Jurkat, Clone E6-1 (cell line): Measurements from ENCODE around the gene GINS2.

Experiments used
- DNase-seq: peaks from one replicate; pipeline ENCODE4 v3.0.0-alpha.2; 2011; ENCODE audit warnings: low read depth, low spot score
- H3K4me3 ChIP-seq: 2 replicates; pipeline ENCODE4 v1.5.1; 2011; ENCODE audit warnings: mild to moderate bottlenecking, low read length, control low read depth, moderate library complexity

Gene GINS2

DNA sequence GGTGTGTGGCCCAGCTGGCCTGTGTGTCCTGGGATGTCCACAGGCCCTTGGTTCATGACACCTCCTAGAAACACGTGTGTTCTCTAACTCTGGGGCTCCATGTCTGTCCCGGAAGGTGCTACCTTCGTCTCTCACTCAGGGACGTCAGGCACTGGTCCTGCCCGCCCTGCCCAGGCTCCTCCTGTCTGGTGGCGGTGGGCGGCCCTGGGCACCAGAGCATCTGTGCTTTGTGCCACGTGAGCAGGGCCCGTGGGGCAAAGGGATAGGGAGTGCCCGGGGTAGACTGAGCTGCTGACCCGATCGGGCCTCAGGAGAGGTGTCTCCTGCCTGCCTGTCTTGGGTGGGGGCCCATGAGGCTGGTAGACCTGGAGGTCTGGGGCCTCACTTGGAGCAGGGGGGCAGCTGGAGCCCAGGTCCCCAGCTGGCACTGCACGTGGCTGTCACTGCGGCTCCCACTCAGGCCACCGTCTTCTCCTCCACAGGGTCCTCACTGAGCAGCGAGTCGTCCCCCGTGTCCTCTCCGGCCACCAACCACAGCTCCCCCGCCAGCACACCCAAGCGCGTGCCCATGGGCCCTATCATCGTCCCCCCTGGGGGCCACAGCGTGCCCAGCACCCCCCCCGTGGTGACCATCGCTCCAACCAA lies 40.6 kb downstream of the GINS2 start:
- no peak for DNase-seq

DNA sequence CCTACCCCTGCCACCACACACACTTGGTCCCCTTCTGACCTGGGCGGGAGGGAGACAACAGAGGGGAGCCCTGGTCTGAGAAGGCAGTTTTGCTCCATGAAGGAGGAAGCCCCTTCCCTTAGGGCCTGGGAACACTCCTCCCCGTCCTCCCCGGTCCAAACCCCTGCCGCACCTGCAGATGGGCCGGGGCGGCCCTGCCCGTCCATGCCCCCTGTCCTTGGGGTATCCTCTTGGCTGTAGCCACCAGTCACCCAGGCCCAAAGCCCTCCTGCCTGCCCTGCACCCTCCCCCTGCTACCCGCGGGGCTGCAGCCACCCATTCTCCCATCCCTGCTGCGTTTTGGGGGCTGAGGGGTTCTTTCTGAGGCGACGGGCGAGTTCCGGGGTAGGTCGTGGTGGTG lies 41.8 kb downstream of the GINS2 start:
- no peak for DNase-seq
- H3K4me3 ChIP-seq = no peak overlapping the region

More for the DNA sequence above, 40.6 kb downstream of the GINS2 start:
- no peak overlapping the region for H3K4me3 ChIP-seq

DNA sequence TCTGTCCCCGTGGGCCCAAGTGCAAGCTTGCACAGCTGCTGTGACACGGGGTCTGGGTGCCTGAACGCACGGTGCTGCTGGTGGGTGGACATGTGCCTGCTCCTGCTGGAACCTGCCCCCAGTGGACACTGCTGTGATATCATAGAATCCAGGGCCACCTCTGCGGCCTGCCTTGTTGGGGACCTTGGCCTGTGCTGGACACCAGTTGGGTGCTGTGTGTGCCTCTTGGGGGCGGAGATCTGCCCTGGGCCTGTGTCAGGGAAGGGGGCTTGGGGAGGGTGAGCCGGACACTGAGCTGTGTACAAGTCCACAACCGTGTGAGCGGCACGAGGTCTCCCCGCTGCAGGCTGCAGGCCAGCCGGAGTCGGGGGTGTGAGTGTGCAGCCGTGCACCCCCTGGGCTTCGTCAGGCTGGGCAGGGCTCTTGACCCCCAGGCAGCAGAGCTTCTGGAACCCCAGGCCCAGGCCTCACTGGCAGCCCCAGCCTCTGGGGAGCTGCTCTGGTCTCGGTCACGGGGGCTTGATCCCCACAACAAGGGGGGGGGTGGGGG lies 42.3 kb downstream of the GINS2 start:
- no peak for DNase-seq
- H3K4me3 ChIP-seq = no peak overlapping the region

DNA sequence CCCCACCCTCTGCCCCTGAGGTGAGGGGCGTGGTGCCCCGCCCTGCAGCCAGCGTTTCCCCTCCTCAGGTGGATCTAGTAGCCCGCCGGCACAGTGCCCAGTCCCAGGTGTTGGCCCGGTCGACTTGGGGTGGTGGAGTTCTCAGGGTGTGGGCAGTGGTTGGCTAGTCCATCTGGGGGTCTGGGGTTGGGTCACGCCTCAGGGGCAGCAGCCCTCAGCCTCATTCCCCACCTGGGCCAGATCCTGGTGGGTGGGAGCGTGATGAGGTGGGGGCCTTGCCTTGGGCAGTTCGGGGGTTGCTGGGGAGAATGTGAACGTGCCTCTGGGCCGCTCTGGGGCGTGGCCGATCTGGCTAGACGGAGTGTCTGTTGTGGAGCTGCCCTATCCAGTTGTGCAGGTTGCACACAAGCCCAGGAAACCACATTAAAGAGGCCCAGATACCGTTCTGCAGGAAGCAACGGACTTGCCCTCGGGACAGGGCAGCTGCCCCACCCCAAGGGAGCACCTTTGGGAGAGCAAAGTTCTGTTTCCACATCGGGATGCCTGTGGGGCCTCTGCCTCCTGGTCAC lies 43.6 kb downstream of the GINS2 start:
- no peak for DNase-seq
- H3K4me3 ChIP-seq = no peak overlapping the region

DNA sequence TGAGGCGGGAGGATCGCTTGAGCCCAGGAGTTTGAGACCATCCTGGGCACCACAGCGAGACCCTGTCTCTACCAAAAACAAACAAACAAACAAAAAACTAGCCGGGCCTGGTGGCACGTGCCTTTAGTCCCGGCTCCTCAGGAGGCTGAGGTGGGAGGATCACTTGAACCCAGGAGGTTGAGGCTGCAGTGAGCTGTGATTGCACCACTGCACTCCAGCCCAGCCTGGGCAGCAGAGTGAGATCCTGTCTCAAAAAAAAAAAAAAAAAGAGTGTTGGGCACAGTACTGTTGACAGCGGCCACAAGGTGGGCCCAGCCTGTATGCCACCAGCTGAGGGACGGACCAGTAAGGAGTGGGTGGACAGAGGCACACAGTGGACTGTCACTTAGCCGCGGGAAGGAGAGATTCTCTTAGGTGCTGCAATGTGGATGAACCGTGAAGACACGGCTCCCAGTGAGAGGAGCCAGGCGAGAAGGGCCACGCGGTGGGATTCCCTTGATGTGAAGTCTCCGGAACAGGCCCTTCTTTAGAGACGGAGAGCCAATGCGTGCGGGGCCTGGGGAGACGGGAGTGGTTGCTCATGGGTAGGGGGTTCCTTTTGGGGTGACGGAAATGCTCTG lies 44.6 kb downstream of the GINS2 start:
- no peak for DNase-seq
- H3K4me3 ChIP-seq = no peak overlapping the region

DNA sequence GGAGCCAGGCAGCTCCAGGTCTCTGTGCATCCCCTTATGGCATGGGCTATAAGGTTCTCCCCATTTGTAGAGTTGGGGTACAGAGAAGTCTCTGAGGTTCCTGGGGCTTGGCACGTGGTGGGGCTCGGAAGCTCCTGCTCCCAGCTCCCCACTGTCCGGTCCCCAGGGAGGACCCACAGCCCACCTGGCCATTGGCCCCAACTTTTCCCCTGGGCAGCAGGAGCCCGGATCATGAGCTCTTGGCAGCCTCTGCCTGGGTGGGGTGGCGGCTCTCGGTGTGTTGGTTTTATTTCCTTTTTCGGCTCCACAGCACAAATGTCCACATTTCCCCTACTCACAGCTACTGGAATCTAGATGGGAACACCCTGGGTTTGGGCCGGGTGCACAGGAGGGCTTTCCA lies 45.1 kb downstream of the GINS2 start:
- no peak for DNase-seq

DNA sequence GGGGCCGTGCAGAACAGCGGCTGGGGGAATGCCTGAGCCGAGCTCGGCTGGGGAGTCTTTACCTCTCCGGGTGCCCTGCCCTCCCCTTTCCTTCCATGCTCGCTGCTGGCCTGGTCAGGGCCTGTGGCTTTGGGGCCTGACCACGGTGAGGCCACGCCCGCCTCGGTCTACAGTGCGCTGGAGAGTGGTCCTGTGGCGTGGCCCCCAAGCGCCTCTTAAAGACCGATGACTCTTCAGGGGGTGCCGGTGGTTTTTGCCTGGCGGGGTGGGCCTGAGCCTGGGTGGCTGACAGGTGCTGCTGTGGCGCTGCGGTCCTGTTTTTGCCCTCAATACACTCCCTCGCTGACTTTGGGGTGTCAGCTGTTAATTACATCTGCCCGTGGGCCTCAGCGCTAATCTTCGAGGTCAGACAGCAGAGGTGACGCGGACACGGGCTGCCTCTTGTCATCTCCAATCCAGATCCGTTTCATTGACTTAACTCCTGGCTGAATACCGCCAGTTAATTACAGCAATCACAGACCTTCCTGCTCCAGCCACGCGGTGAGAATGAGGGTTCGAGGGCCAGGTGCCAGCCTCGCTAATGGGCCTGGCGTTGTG lies 45.9 kb downstream of the GINS2 start:
- H3K4me3 ChIP-seq = no peak overlapping the region
- DNase-seq = no peak

More for the DNA sequence above, 45.1 kb downstream of the GINS2 start:
- H3K4me3 ChIP-seq = no peak overlapping the region

DNA sequence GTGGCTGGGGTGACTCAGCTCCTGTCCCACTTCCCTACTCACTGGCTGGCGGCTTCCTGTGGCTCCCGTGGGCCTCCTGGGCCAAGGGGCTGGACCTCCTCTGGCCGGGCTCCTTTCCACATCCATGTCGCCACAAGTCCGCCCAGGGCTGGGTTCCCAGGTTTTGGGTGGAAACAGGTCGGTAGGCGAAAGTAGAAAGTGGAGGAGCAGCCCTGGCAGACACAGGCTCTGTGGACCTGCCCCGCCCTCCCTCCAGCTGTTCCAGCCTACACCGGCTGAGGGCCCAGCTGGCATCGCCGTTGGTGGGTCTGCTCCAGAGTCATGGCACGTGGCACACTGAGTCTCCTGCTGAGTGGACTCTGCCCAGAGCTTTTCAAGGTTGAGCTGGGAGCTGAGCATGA lies 47.0 kb downstream of the GINS2 start:
- DNase-seq = no peak

DNA sequence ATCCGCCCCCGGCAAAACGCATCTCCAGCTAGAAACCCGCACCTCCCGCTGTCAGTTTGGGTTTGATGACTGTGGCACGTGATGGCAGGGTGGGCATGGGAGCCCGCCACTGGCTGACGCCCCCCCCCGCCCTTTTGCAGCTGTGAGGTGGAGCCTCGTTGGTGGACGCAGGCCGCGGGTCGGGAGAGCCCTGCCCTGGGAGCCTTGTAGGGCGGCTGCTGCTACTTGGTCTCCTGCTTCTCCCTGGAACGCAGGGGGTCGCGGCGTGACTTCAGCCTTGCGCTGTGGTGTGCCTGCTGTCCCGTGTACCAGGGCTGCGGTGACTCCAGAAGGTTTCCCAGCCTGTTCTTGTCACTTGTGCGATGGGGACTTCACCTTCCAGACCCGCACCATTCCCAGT lies 47.4 kb downstream of the GINS2 start:
- no peak overlapping the region for H3K4me3 ChIP-seq
- DNase-seq = no peak

More for the DNA sequence above, 47.0 kb downstream of the GINS2 start:
- H3K4me3 ChIP-seq = no peak overlapping the region

DNA sequence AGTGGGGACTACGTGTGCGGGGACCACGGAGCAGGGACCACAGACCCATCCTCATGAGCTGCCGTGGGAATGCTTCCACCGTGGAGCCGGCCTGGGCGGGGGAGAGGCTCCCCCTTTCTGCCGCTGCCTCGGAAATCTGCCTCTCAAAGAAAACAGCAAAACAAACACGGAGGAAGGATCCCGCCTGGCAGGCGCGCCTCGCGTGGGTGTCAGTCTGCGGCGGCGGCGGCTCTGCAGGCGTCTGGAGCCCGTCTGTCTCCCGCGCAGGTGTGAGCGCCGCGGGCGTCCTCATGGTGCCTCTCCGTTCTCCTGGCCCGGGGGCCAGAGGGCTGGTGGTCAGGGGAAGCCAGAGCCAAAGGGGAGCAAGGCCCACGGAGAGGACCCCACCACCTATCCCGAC lies 48.2 kb downstream of the GINS2 start:
- no peak overlapping the region for H3K4me3 ChIP-seq
- DNase-seq = no peak

DNA sequence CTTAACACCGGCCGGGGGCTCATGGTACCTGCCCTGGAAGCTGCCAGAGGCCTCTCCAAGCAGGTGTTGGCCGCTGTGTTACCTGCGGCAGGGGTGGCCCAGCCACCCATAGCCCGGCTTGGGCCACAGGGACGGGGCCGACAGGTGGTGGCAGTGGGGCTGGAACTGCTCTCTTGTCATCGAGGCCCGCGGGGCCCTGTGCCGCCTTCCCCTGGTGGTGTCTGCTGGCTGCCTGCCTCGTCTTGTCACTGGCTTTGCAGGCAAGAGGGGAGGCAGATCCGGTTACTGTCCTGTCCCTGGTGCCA lies 48.5 kb downstream of the GINS2 start:
- H3K4me3 ChIP-seq = no peak overlapping the region
- DNase-seq = no peak

DNA sequence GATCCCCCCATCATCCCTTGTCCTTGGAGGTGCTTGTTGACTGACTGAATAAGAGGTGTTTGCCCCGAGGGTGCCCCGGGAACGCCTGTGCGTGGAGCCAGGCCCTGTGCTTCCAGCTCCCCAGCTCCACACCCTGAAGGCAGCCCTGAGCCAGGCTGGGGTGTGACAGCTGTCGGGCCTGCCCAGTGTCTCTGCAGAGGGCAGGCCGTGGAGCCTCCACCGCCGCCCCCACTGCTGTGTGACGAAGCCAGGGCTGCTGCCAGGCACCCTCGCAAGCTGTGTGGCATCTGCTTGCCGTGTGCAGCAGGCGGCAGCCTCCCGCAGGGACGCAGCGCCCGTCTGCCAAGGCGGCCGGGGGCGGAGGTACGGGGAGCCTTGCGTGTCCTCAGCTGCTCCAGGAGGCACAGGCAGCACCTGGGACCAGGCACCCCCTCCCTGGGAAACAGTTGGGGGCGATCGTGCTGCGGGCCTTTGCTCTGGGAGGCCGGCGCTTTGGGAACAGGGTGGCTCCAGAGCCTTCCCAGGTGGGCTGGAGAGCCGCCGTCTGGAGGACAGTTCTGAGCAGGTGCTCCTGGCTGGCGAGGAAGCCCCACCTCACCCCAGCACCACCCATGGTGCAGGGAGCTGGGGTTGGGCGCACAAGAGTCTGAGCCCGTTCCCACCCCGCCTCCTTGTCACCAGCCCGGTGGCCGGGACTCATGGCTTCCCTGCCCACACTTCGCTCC lies 49.1 kb downstream of the GINS2 start:
- DNase-seq = no peak
- H3K4me3 ChIP-seq = no peak overlapping the region

DNA sequence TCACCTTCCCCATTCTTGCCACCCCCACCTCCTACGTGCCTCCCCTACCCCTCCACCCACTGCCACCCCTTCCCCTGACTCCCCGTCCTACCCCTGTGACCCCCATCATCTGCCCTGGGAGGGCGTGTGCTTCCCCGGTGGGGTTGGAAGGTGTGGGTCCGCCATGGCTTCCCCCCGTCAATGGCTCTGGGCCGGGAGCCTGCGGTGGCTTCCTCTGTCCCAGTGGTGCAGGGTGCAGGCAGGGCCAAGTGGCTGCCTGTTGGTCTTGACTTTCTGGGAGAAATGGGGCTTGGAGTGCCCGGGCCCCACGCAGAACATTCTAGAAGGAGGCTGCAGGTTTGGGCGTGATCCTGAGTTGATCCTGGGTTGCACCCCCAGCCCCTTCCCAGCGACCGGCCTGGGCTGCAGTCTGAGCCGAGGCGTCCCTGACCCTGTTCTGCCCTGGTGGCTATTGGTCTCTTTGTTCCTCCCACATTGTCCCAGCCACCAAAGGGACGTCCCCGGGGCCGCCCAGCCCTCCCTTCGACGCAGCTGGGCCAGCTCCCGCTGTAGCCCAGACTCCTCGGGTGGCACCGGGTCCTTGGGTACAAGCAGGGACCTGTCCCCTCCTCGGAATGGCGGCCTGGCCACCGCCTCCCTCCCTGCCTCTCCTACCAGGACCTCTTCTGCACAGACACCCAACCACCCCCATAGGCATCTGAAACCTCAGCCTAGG lies 49.9 kb downstream of the GINS2 start:
- no peak for DNase-seq
- H3K4me3 ChIP-seq = no peak overlapping the region

DNA sequence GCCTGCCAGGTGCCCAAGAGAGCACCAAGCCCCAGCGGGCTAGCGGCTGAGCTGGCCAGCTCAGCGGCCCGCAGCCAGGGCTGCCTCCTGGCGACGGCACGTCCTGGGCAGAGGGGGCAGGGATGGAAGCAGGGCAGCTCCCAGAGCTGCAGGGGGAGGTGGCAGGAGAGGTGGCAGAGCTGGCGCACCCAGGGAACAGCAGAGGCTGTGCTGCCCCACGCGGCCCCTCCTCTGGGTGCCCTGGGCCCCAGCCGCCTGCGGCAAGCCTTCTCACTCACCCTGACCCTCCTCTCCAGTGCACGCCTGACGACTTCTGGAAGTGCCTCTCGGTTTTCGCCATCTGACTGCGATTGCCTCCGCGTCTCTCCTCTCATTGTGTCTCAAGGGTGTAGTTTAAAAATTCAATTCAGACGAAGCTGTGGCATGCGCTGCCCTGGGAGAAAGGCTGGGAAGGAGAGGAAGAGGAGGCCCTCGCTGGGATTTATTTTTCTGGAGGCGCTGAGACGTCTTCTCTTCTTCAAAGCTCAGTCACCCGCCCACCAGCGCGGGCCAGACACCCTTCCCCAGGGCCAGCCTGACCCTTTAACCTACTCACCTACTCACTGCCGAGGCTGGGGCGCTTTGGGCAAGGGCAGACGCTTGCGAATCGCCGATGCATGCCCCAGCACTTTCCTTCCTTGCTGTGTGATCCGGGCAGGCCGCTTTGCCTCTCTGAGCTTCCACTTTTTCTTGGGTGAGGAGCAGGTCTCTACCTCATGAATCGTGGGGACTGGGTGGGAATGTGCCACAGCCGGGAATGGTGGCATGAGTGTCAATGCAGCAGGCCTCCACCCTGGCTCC lies 50.7 kb downstream of the GINS2 start:
- DNase-seq = no peak
- H3K4me3 ChIP-seq = no peak overlapping the region

DNA sequence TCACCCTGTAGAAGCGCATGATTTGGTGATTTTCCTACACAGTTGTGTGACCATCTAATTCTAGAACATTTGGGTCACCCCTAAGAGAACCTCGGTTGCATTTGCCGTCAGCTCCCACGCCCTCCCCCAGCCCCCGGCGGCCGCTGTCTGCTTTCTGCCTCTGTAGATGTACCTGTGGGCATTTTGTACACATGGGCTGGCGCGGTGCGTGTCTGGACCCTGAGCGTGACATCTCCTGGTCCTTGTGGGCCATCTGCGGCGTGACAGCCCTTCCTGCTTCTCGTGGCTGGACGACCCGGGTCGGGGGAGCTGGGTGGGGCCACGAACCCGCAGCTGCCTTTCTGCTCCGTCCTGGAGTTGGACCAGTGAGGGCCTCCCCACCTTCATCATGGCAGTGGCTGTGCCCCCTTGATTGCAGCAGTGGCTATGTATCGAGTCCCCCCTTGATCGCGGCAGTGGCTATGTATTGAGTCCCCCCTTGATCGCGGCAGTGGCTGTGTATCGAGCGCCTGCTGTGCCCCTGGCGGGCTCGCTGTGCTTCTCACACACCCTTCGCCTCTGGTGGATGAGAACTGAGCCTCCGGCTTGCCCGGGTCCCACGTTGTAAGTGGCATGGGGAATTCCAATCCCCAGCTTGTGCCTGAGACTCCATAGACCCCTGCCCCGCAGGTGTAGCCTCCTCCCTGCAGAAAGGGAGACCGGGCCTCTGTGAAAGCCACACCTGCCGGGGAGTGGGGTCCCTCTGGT lies 51.5 kb downstream of the GINS2 start:
- no peak overlapping the region for H3K4me3 ChIP-seq

DNA sequence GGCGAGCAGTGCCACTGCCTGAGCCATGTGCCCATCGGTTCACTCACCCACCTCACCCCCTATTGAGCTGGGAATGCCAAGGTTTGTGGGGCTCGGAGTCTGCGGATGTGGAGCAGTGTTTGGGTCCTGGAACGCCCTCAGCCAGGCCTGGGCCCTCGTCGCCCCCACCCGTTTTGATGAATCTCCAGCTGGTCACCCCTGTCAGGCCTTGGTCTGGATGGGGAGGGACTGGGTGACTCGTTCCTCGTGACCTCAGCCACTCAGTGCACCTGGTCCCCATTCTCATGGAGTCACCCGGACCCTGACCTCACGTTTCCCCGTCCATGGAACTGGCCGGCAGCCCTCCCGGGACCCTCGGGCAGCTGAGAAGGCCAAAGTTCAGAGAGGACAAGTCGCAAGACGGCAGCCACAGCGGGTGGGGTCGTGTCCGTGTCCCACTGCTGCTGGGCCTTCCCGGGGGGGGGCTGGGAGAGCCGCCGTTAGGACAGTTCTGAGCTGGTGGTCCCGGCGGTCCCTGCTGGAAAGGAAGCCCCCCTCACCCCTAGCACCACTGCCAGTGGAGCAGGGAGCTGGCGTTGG lies 52.4 kb downstream of the GINS2 start:
- no peak for DNase-seq
- no peak overlapping the region for H3K4me3 ChIP-seq

More for the DNA sequence above, 51.5 kb downstream of the GINS2 start:
- no peak for DNase-seq

DNA sequence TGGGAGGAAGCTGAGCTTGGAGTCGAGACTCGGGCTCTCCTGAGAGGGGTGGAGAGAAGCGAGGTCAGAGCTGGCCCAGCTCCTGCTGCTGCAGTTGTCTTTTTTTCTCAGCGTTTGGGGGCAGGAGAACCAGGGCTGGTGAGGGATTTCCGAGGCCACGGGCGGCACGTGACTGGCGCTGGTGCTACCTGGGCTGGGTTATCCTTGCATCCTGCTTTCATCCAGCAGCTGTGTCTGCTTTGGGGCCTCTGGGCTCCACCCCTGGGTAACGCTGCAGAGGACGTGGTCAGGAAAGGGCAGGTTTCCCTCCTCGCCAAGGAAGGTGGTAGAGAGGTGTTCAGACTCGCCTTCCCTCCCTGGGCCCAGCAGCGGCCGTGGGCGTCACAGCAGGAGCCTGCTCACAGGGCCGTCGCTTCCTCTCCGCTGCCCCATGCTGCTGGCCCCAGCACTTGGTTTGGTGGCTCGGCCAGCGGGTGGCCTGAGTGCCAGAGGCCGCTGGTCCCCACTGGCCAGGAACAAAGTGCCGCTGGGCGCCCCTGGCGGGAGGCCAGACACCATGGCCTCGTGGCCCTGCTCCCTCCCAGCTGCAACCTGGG lies 53.1 kb downstream of the GINS2 start:
- no peak for DNase-seq
- no peak overlapping the region for H3K4me3 ChIP-seq
